Breast epithelium (tissue), 3 donors: ENCODE results near the gene KLHL17.

Source experiments
- POLR2A ChIP-seq: fragments of 450-650 bp; IDR thresholded peaks from one replicate; pipeline ENCODE4 v1.6.1; 2016; ENCODE audit warnings: antibody characterized with exemption, mild to moderate bottlenecking, moderate library complexity
- POLR2AphosphoS5 ChIP-seq, 3 donors: sonication (generic); formaldehyde crosslinking; IDR thresholded peaks; one replicate each; pipeline ENCODE4 v1.6.1; 2017; ENCODE audit warnings: antibody characterized with exemption in 3 of 3
- TF ChIP-seq, protein P1 (sequence below), 3 donors: fragments of 450-650 bp; IDR thresholded peaks; one replicate each; pipeline ENCODE4 v1.5.1; 2016 to 2017; ENCODE audit warnings: antibody characterized with exemption in 3 of 3, mild to moderate bottlenecking in 3 of 3, moderate library complexity in 3 of 3

DNA sequence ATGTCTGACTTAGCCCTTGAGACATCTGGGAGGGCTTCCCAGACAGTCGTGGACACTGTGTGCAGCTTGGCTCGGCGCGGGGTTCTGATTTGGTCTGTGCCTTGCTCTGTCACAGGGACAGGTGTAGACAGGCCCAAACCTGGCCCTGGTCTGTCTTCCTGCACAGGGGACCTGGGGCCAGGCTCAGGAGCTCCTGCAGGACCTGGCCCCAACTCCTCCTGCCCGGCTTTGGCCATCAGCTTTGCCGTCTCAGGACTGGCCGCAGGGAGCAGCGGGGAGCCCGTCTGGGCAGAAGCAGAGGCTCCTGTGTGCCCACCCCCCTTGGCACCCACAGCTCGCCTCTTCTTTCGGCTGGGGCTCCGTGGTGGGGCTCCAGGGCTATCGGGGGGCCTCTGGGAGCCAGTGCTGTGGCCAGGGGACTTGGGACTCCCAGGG lies 19.8 kb downstream of the KLHL17 start:
- TF ChIP-seq POLR2AphosphoS5 (IDR thresholded peaks at IDR 0.05) (no peak), POLR2A (no peak)
- TF ChIP-seq, protein P1, sequence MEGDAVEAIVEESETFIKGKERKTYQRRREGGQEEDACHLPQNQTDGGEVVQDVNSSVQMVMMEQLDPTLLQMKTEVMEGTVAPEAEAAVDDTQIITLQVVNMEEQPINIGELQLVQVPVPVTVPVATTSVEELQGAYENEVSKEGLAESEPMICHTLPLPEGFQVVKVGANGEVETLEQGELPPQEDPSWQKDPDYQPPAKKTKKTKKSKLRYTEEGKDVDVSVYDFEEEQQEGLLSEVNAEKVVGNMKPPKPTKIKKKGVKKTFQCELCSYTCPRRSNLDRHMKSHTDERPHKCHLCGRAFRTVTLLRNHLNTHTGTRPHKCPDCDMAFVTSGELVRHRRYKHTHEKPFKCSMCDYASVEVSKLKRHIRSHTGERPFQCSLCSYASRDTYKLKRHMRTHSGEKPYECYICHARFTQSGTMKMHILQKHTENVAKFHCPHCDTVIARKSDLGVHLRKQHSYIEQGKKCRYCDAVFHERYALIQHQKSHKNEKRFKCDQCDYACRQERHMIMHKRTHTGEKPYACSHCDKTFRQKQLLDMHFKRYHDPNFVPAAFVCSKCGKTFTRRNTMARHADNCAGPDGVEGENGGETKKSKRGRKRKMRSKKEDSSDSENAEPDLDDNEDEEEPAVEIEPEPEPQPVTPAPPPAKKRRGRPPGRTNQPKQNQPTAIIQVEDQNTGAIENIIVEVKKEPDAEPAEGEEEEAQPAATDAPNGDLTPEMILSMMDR (IDR thresholded peaks at IDR 0.05) = no peak
